Uterus (tissue), 4 donors: ENCODE data around the gene TMEM54. TPM values are rescaled to one million over a fixed set of nuclear protein-coding genes. Genes with fewer than 3 reads are reported as not detected.

Experiments
- DNase-seq, 2 donors: peaks; one replicate each; pipeline ENCODE4 v3.0.0-alpha.2; 2019 to 2020
- H3K27ac ChIP-seq, 2 donors: fragments of 200-600 bp; sonication (generic); 1 replicate in 1 of 2; 2 replicates in 1 of 2; pipeline ENCODE4 v1.5.1; 2016 to 2018
- H3K27me3 ChIP-seq, 2 donors: fragments of 200-600 bp; sonication (generic); one replicate each; pipeline ENCODE4 v1.5.1; 2018 to 2019; ENCODE audit warnings: control low read depth in 1 of 2
- H3K36me3 ChIP-seq, 2 donors: fragments of 200-600 bp; sonication (generic); one replicate each; pipeline ENCODE4 v1.5.1; 2019; ENCODE audit warnings: control low read depth in 1 of 2
- H3K4me1 ChIP-seq, 2 donors: fragments of 200-600 bp; sonication (generic); one replicate each; pipeline ENCODE4 v1.5.1; 2018 to 2019; ENCODE audit warnings: control low read depth in 1 of 2
- H3K4me3 ChIP-seq, 2 donors: fragments of 200-600 bp; sonication (generic); 1 replicate in 1 of 2; 2 replicates in 1 of 2; pipeline ENCODE4 v1.5.1; 2018 to 2019; ENCODE audit warnings: mild to moderate bottlenecking in 1 of 2
- H3K9me3 ChIP-seq, 2 donors: fragments of 200-600 bp; sonication (generic); one replicate each; pipeline ENCODE4 v1.5.1; 2019; ENCODE audit warnings: control low read depth in 1 of 2
- CTCF ChIP-seq, 4 experiments: fragments of 200-600 bp in 2 of 4; fragments of 450-650 bp in 2 of 4; sonication (generic) in 2 of 4; IDR thresholded peaks; one replicate each; pipeline ENCODE4 v1.5.1; 2016 to 2019; ENCODE audit warnings: antibody characterized with exemption in 4 of 4, mild to moderate bottlenecking in 2 of 4, moderate library complexity in 1 of 4
- POLR2A ChIP-seq, 2 donors: fragments of 450-650 bp; IDR thresholded peaks; one replicate each; pipeline ENCODE4 v1.6.1; 2016; ENCODE audit warnings: antibody characterized with exemption in 2 of 2, mild to moderate bottlenecking in 1 of 2, moderate library complexity in 1 of 2
- intact Hi-C: fragments of 100-400 bp; cut with DNase I; formaldehyde crosslinking; loops from one replicate; pipeline ENCODE4 v1.15.1; 2023; ENCODE audit warnings: low total_unique reads
- total RNA-seq, 4 donors: library from RNA; depleted of rRNA in 3 of 4; stranded (reverse); fragments of >200 nt in 3 of 4; gene quantifications; one replicate each; pipeline versions ENCODE4 v1.1.0 to v1.2.4, GENCODE V29; 2014 to 2023
- donor health status: DM: yes; HTN: yes; CAD: no.

TMEM54 gene
- total RNA-seq, 4 donors from 2014 or later, result 18.4 to 57.4 (median 34.8) TPM

DNA sequence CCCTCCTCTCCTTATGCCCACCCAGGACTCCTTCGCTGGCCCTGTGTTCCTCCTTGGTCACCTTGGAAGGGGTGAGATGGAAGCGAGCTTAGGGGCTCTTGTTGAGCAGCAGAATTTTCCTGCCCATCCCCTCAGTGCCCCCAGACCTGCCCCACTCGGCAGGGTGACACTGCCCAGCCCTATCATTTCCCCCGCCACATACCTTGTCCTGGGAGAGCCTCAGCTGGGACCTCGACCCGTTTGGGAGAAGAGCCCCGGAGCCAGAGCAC, 29.1 kb downstream of the TMEM54 start:
- no peak overlapping the region for H3K4me3 ChIP-seq
- TF ChIP-seq CTCF (IDR thresholded peaks at IDR 0.05), result no peak
- no peak for TF ChIP-seq POLR2A (IDR thresholded peaks at IDR 0.05)
- no peaks in the 10 kb centered on the region for H3K27me3 ChIP-seq
- no peaks in the 10 kb centered on the region for H3K4me1 ChIP-seq
- no peaks in the 10 kb centered on the region for H3K36me3 ChIP-seq
- intact Hi-C loops, result no loop called here
- H3K27ac ChIP-seq, result peak overlapping the region in 1 of 2 donors; percentile 24
- no peaks in the 10 kb centered on the region for H3K9me3 ChIP-seq
- no peak for DNase-seq

DNA sequence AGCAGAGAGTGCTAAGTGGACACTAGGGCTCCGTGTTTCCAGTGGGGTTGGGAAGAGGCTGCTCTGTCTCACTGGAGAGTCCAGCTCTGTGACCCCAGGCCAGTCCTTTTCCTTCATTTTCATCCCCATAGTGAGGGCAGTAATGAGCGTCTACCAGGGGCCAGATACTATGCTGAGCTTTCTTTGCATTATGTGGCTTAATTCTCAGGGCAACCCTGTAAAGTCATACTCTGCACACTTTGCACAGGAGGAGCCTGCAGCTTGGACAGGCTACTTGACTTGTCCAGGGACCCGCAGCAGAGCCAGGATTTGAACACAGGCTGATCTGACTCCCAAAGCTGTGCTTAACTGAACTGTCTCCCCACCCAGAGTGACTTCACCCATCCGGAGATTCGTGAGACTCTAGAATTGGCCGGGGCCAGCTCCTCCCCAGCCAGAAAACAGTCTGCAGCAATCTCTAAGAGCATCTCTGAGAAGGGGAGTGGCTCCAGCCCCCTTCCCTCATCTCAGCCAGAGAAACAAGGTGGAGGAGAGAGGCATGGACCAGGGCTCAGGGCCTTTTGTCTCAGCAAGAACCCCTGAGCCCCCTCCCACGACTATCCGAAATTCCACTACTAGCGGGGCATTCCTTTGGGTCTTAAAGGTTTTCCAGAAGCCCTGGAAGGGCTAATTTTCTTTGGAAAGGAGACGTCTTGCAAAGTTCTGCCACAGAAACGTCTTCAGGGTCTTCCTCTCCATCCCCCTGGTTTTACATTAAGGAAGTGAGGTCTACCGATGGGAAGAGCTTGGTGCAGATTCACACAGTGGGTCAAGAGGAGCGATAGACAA, 29.6 kb downstream of the TMEM54 start:
- intact Hi-C loops, result no loop called here
- Histone ChIP-seq H3K4me3 (peak overlapping the region in 1 of 2 donors; percentile 42), H3K9me3 (no peaks in the 10 kb centered on the region), H3K27me3 (no peaks in the 10 kb centered on the region), H3K36me3 (no peaks in the 10 kb centered on the region), H3K27ac (peak overlapping the region in 1 of 2 donors; percentile 42), H3K4me1 (no peaks in the 10 kb centered on the region)
- no peak for DNase-seq
- TF ChIP-seq CTCF (IDR thresholded peaks at IDR 0.05), result no peak

- H3K36me3 ChIP-seq, result no peaks in the 10 kb centered on the region
- DNase-seq, result peak in 1 of 2 donors; percentile 35
- H3K27ac ChIP-seq, result peak within 1 kb of the TSS; percentile 22 to 42
- H3K4me1 ChIP-seq, result no peaks in the 10 kb centered on the region
- TF ChIP-seq POLR2A (IDR thresholded peaks at IDR 0.05) (no peak), CTCF (IDR thresholded peaks at IDR 0.05) (peak in 1 of 4 experiments; percentile 14)
- no peaks in the 10 kb centered on the region for H3K27me3 ChIP-seq
- peak within 1 kb of the TSS; percentile 30 to 42 for H3K4me3 ChIP-seq
- no peaks in the 10 kb centered on the region for H3K9me3 ChIP-seq
- intact Hi-C loops, result no loop called here
These were observed 30.4 kb downstream of the TMEM54 start, which contains the start of gene FNDC5 for GRCh38 chr1:32870615-32871363. FNDC5 (minus strand) TSS chr1:32870912.

DNA sequence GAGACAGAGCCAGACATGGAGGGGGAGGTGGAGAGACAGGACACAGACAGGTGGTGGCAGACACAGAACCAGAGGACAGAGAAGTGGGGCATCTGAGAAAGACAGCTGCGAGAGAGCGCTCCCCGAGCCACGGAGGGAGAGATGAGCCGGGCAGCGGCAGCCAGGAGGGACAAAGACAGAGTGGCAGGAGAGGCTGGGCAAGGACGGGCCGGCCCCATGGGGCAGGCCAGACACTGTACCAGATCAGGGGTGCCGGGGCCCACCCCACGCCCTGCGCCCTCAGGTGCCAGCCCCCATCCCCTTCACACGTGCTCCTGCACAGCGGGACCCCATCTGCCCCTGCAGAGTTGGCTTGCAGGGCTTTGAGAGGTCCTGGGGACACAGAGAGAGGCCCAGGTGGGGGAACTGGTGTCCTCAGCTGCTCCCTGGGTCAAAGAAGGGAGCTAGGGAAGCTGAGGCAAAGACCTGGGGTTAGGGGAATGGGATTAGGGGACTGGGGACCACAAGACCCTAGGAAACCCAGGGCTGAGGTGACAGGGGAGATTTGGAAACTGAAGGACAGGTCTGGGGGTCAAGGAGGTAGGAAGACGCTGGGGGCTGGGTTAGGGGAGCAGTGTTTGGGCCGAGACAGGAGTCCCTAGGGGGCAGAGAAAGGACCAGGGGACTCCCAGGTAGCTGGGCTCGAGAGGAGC, 31.1 kb downstream of the TMEM54 start:
- intact Hi-C loops, result no loop called here
- no peak overlapping the region for H3K27ac ChIP-seq

More for the DNA sequence above, 31.1 kb downstream of the TMEM54 start:
- peak overlapping the region in 1 of 2 donors; percentile 29 for H3K4me3 ChIP-seq
- no peaks in the 10 kb centered on the region for H3K9me3 ChIP-seq
- no peak for DNase-seq
- TF ChIP-seq POLR2A (IDR thresholded peaks at IDR 0.05) (no peak), CTCF (IDR thresholded peaks at IDR 0.05) (no peak)
- no peaks in the 10 kb centered on the region for H3K36me3 ChIP-seq
- no peaks in the 10 kb centered on the region for H3K4me1 ChIP-seq
- no peaks in the 10 kb centered on the region for H3K27me3 ChIP-seq
